ENCODE results near the gene CETN2.
"Not testable (repeated sequence)": the region's sequence is repeated elsewhere in the genome, so short reads cannot be mapped to it uniquely, and the experiment has no call there.

Gene CETN2

GRCh38 chrX:152842772-152843338 lies 12.3 kb upstream of the CETN2 start:
- H3K27me3 ChIP-seq (replicated peaks; ENCODE audit: insufficient read depth, low read length) = no peaks in the 10 kb centered on the region
- no peak overlapping the region for H3K9ac ChIP-seq (ENCODE audit: low read length)
- no peak for DNase-seq
- H3F3A ChIP-seq (ENCODE audit: insufficient read depth, low read length) = no peaks in the 10 kb centered on the region
- H3K79me2 ChIP-seq (ENCODE audit: low read length) = peaks cover 31% of the 10 kb centered on the region
- no peaks in the 10 kb centered on the region for H4K20me1 ChIP-seq (ENCODE audit: insufficient read depth, low read length)
- no peak overlapping the region for H3K27ac ChIP-seq (ENCODE audit: low read length)
- H3K4me1 ChIP-seq (ENCODE audit: low read length) = no peaks in the 10 kb centered on the region
- no peak overlapping the region for H2AFZ ChIP-seq (ENCODE audit: low read length)
- H3K4me3 ChIP-seq (ENCODE audit: low read length) = no peak overlapping the region
- H3K9me3 ChIP-seq (replicated peaks; ENCODE audit: insufficient read depth, low read length) = no peaks in the 10 kb centered on the region
- H3K9me2 ChIP-seq (replicated peaks; ENCODE audit: insufficient read depth, low read length) = no peaks in the 10 kb centered on the region
- no peaks in the 10 kb centered on the region for H3K36me3 ChIP-seq (replicated peaks; ENCODE audit: insufficient read depth, low read length)
- TF ChIP-seq EZH2phosphoT487 (IDR thresholded peaks at IDR 0.05; ENCODE audit: low read length) = no peak
- no peak overlapping the region for H3K4me2 ChIP-seq (ENCODE audit: low read depth, low read length)

DNA sequence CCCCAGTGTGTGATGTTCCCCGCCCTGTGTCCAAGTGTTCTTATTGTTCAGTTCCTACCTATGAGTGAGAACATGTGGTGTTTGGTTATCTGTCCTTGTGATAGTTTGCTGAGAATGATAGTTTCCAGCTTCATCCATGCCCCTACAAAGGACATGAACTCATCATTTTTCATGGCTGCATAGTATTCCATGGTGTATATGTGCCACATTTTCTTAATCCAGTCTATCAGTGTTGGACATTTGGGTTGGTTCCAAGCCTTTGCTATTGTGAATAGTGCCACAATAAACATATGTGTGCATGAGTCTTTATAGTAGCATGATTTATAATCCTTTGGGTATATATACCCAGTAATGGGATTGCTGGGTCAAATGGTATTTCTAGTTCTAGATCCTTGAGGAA lies 4.9 kb upstream of the CETN2 start:
- peaks cover 31% of the 10 kb centered on the region for H3K79me2 ChIP-seq (ENCODE audit: low read length)

DNA sequence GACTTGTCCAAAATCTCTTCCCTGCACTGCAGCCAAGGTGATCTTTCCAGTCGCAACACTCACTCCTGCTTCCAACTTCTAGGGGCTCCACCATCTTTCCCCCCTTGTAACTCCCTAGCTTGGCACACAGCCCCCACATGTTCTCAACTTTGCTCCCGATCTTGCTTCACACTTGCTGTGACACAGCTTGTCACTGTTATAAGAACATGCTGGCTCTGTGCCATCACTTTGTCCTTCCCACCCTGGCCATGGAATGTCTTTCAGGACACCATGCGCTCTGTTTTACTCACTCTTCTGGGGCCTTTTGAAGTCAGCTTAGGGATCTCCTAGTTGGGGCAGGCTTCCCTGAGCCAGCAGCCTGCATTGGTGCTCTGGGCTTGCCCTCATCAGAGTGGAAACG lies 2.8 kb upstream of the CETN2 start:
- Histone ChIP-seq H3K4me1 (ENCODE audit: low read length) (peaks cover 4% of the 10 kb centered on the region; the same call in 1 of the 2 replicates), H3K4me3 (ENCODE audit: low read length) (no peak overlapping the region)
- TF ChIP-seq, protein P1, sequence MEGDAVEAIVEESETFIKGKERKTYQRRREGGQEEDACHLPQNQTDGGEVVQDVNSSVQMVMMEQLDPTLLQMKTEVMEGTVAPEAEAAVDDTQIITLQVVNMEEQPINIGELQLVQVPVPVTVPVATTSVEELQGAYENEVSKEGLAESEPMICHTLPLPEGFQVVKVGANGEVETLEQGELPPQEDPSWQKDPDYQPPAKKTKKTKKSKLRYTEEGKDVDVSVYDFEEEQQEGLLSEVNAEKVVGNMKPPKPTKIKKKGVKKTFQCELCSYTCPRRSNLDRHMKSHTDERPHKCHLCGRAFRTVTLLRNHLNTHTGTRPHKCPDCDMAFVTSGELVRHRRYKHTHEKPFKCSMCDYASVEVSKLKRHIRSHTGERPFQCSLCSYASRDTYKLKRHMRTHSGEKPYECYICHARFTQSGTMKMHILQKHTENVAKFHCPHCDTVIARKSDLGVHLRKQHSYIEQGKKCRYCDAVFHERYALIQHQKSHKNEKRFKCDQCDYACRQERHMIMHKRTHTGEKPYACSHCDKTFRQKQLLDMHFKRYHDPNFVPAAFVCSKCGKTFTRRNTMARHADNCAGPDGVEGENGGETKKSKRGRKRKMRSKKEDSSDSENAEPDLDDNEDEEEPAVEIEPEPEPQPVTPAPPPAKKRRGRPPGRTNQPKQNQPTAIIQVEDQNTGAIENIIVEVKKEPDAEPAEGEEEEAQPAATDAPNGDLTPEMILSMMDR (IDR thresholded peaks at IDR 0.05; ENCODE audit: low read length) = no peak
- no peak for TF ChIP-seq EZH2 (optimal IDR thresholded peaks at IDR 0.05; ENCODE audit: low read depth, low read length)
- TF ChIP-seq EZH2phosphoT487 (IDR thresholded peaks at IDR 0.05; ENCODE audit: low read length) = no peak

More for the DNA sequence above, 4.9 kb upstream of the CETN2 start:
- DNase-seq; H3K27me3 ChIP-seq (replicated peaks; ENCODE audit: insufficient read depth, low read length); H3K9me2 ChIP-seq (replicated peaks; ENCODE audit: insufficient read depth, low read length); H3K4me3 ChIP-seq (ENCODE audit: low read length); H3K36me3 ChIP-seq (replicated peaks; ENCODE audit: insufficient read depth, low read length); H3K9ac ChIP-seq (ENCODE audit: low read length); H3K4me2 ChIP-seq (ENCODE audit: low read depth, low read length); H3K9me3 ChIP-seq (replicated peaks; ENCODE audit: insufficient read depth, low read length); H3K4me1 ChIP-seq (ENCODE audit: low read length); H3F3A ChIP-seq (ENCODE audit: insufficient read depth, low read length); H2AFZ ChIP-seq (ENCODE audit: low read length); H3K27ac ChIP-seq (ENCODE audit: low read length); H4K20me1 ChIP-seq (ENCODE audit: insufficient read depth, low read length): not testable (repeated sequence)

GRCh38 chrX:152832520-152832919 lies 2.0 kb upstream of the CETN2 start:
- Histone ChIP-seq H4K20me1 (ENCODE audit: insufficient read depth, low read length) (no peaks in the 10 kb centered on the region), H3K27ac (ENCODE audit: low read length) (no peak overlapping the region), H3K9ac (ENCODE audit: low read length) (no peak overlapping the region)

More for the DNA sequence above, 2.8 kb upstream of the CETN2 start:
- H3K9ac ChIP-seq (ENCODE audit: low read length) = no peak overlapping the region
- peaks cover 31% of the 10 kb centered on the region for H3K79me2 ChIP-seq (ENCODE audit: low read length)
- no peak overlapping the region for H3K27ac ChIP-seq (ENCODE audit: low read length)
- no peak overlapping the region for H2AFZ ChIP-seq (ENCODE audit: low read length)
- no peaks in the 10 kb centered on the region for H3K27me3 ChIP-seq (replicated peaks; ENCODE audit: insufficient read depth, low read length)
- H3K9me3 ChIP-seq (replicated peaks; ENCODE audit: insufficient read depth, low read length) = no peaks in the 10 kb centered on the region
- H4K20me1 ChIP-seq (ENCODE audit: insufficient read depth, low read length) = no peaks in the 10 kb centered on the region
- H3K4me2 ChIP-seq (ENCODE audit: low read depth, low read length) = no peak overlapping the region
- no peaks in the 10 kb centered on the region for H3F3A ChIP-seq (ENCODE audit: insufficient read depth, low read length)
- no peaks in the 10 kb centered on the region for H3K36me3 ChIP-seq (replicated peaks; ENCODE audit: insufficient read depth, low read length)
- H3K9me2 ChIP-seq (replicated peaks; ENCODE audit: insufficient read depth, low read length) = no peaks in the 10 kb centered on the region
- DNase-seq = no peak

More at GRCh38 chrX:152832520-152832919, 2.0 kb upstream of the CETN2 start:
- H3K9me3 ChIP-seq (replicated peaks; ENCODE audit: insufficient read depth, low read length) = no peaks in the 10 kb centered on the region
- no peak for TF ChIP-seq EZH2phosphoT487 (IDR thresholded peaks at IDR 0.05; ENCODE audit: low read length)
- TF ChIP-seq, protein P1 (IDR thresholded peaks at IDR 0.05; ENCODE audit: low read length) = no peak
- no peak for TF ChIP-seq EZH2 (optimal IDR thresholded peaks at IDR 0.05; ENCODE audit: low read depth, low read length)
- no peak overlapping the region for H2AFZ ChIP-seq (ENCODE audit: low read length)
- H3K27me3 ChIP-seq (replicated peaks; ENCODE audit: insufficient read depth, low read length) = no peaks in the 10 kb centered on the region
- no peaks in the 10 kb centered on the region for H3F3A ChIP-seq (ENCODE audit: insufficient read depth, low read length)
- H3K9me2 ChIP-seq (replicated peaks; ENCODE audit: insufficient read depth, low read length) = no peaks in the 10 kb centered on the region
- H3K79me2 ChIP-seq (ENCODE audit: low read length) = peaks cover 31% of the 10 kb centered on the region
- peaks cover 4% of the 10 kb centered on the region; the same call in 1 of the 2 replicates for H3K4me1 ChIP-seq (ENCODE audit: low read length)
- H3K4me2 ChIP-seq (ENCODE audit: low read depth, low read length) = no peak overlapping the region
- no peaks in the 10 kb centered on the region for H3K36me3 ChIP-seq (replicated peaks; ENCODE audit: insufficient read depth, low read length)
- no peak overlapping the region for H3K4me3 ChIP-seq (ENCODE audit: low read length)
- no peak for DNase-seq
